Osteocyte (in vitro differentiated cells): ENCODE data around the gene ZFX. TPM values are rescaled to one million over a fixed set of nuclear protein-coding genes. Genes with fewer than 3 reads are reported as not detected.
A peak's percentile ranks its signal among the peaks of the same experiment; 100 is the strongest.

Experiments
- DNase-seq: peaks from one replicate; pipeline ENCODE4 v3.0.0; 2021; ENCODE audit warnings: mixed read lengths; ENCODE audit not compliant: unreplicated experiment; ENCODE audit errors: extremely low spot score
- H3K27ac Mint-ChIP-seq: one replicate; pipeline ENCODE4 v1.8.0; 2021; ENCODE audit warnings: mild to moderate bottlenecking, mixed read lengths; ENCODE audit not compliant: unreplicated experiment
- H3K27me3 Mint-ChIP-seq: one replicate; pipeline ENCODE4 v1.8.0; 2021; ENCODE audit warnings: mixed read lengths; ENCODE audit not compliant: unreplicated experiment
- H3K36me3 Mint-ChIP-seq: one replicate; pipeline ENCODE4 v1.8.0; 2021; ENCODE audit warnings: mixed read lengths; ENCODE audit not compliant: unreplicated experiment
- H3K4me1 Mint-ChIP-seq: one replicate; pipeline ENCODE4 v1.8.0; 2021; ENCODE audit warnings: mixed read lengths; ENCODE audit not compliant: unreplicated experiment
- H3K4me3 Mint-ChIP-seq: one replicate; pipeline ENCODE4 v1.8.0; 2021; ENCODE audit warnings: mild to moderate bottlenecking, moderate library complexity, mixed read lengths; ENCODE audit not compliant: unreplicated experiment
- H3K9me3 Mint-ChIP-seq: one replicate; pipeline ENCODE4 v1.8.0; 2021; ENCODE audit warnings: mixed read lengths; ENCODE audit not compliant: unreplicated experiment
- CTCF ChIP-seq: fragments of 200-600 bp; sonication (generic); IDR thresholded peaks from 2 replicates; pipeline ENCODE4 v1.5.0; 2021; ENCODE audit warnings: antibody characterized with exemption, mild to moderate bottlenecking, moderate library complexity
- total RNA-seq: library from RNA; stranded (reverse); gene quantifications from 2 replicates; pipeline ENCODE4 v1.2.1, GENCODE V29; 2021

The ZFX gene
- total RNA-seq, 1 donor from 2014 or later, result 84.6 TPM

GRCh38 chrX:24260842-24261550 lies 111.5 kb downstream of the ZFX start:
- H3K27ac Mint-ChIP-seq, result peak overlapping the region; percentile 9
- DNase-seq, result no peak
- TF ChIP-seq CTCF, result no peak

GRCh38 chrX:24262309-24262708 lies 112.8 kb downstream of the ZFX start:
- H3K9me3 Mint-ChIP-seq, result no peaks in the 10 kb centered on the region
- no peak overlapping the region for H3K4me3 Mint-ChIP-seq
- no peaks in the 10 kb centered on the region for H3K36me3 Mint-ChIP-seq
- H3K27ac Mint-ChIP-seq, result no peak overlapping the region
- peaks cover 8% of the 10 kb centered on the region for H3K4me1 Mint-ChIP-seq
- TF ChIP-seq CTCF, result no peak
- no peaks in the 10 kb centered on the region for H3K27me3 Mint-ChIP-seq
- DNase-seq, result no peak

More at GRCh38 chrX:24260842-24261550, 111.5 kb downstream of the ZFX start:
- no peaks in the 10 kb centered on the region for H3K27me3 Mint-ChIP-seq
- H3K4me1 Mint-ChIP-seq, result peaks cover 4% of the 10 kb centered on the region
- no peaks in the 10 kb centered on the region for H3K36me3 Mint-ChIP-seq
- no peak overlapping the region for H3K4me3 Mint-ChIP-seq
- H3K9me3 Mint-ChIP-seq, result no peaks in the 10 kb centered on the region

- H3K4me1 Mint-ChIP-seq, result peaks cover 11% of the 10 kb centered on the region
- no peaks in the 10 kb centered on the region for H3K9me3 Mint-ChIP-seq
- no peak overlapping the region for H3K4me3 Mint-ChIP-seq
- no peak for DNase-seq
- no peaks in the 10 kb centered on the region for H3K36me3 Mint-ChIP-seq
- no peak for TF ChIP-seq CTCF
- H3K27ac Mint-ChIP-seq, result no peak overlapping the region
- no peaks in the 10 kb centered on the region for H3K27me3 Mint-ChIP-seq
Observed at GRCh38 chrX:24264383-24264782, 114.9 kb downstream of the ZFX start.

Other genes starting within 250 kb of the ZFX start
- 35.4 and 47.4 TPM in 2 replicates for gene APOO, start 241.8 kb upstream of the ZFX start, total RNA-seq
- gene CXorf58, start 241.7 kb upstream of the ZFX start, total RNA-seq, result not detected in 2 replicates
- 15.8 and 16.3 TPM in 2 replicates for gene KLHL15, start 122.5 kb upstream of the ZFX start, total RNA-seq
- gene EIF2S3, start 94.8 kb upstream of the ZFX start, total RNA-seq, result 360 and 369 TPM in 2 replicates
- not detected in 2 replicates for gene SUPT20HL2, start 164.3 kb downstream of the ZFX start, total RNA-seq
- not detected in 2 replicates for gene SUPT20HL1, start 210.9 kb downstream of the ZFX start, total RNA-seq